Activated CD8-positive, alpha-beta T cell treated with anti-CD3 and anti-CD28 coated beads for 36 hours (primary cell): ENCODE data around the gene TMEM129. TPM values are rescaled to one million over a fixed set of nuclear protein-coding genes. Genes with fewer than 3 reads are reported as not detected.

Experiments used
- ATAC-seq: fragments of 200-7000 bp; cut with Tn5 transposase; one replicate; pipeline ENCODE4 v1.10.0; 2021; ENCODE audit warnings: mild to moderate bottlenecking, moderate library complexity
- CTCF ChIA-PET: fragments of 350-600 bp; sonication (Branson Sonifier 250); formaldehyde crosslinking; loops from one replicate; lab custom pipeline; 2021; ENCODE audit warnings: antibody characterized with exemption; lab: Charles Lee
- POLR2A ChIA-PET: fragments of 350-600 bp; sonication (Branson Sonifier 250); formaldehyde crosslinking; loops from one replicate; lab custom pipeline; 2021; ENCODE audit warnings: antibody characterized with exemption; lab: Charles Lee
- DNase-seq: peaks from one replicate; pipeline ENCODE4 v3.0.0-alpha.2; 2020
- H3K27ac Mint-ChIP-seq: one replicate; pipeline ENCODE4 v1.8.0; 2021; ENCODE audit warnings: mild to moderate bottlenecking, mixed read lengths
- H3K27me3 Mint-ChIP-seq: one replicate; pipeline ENCODE4 v1.8.0; 2021; ENCODE audit warnings: mixed read lengths
- H3K36me3 Mint-ChIP-seq: one replicate; pipeline ENCODE4 v1.8.0; 2021; ENCODE audit warnings: low read depth, mixed read lengths
- H3K4me1 Mint-ChIP-seq: one replicate; pipeline ENCODE4 v1.8.0; 2021; ENCODE audit warnings: low read depth, mixed read lengths
- H3K4me3 Mint-ChIP-seq: one replicate; pipeline ENCODE4 v1.8.0; 2021; ENCODE audit warnings: mild to moderate bottlenecking, moderate library complexity, mixed read lengths
- H3K9me3 Mint-ChIP-seq: one replicate; pipeline ENCODE4 v1.8.0; 2021; ENCODE audit warnings: mixed read lengths
- intact Hi-C: fragments of 100-400 bp; cut with micrococcal nuclease; formaldehyde crosslinking; loops from one replicate; pipeline ENCODE4 v1.10.0; 2022
- total RNA-seq, 2 experiments: library from RNA; stranded (reverse); gene quantifications; one replicate each; pipeline ENCODE4 v1.2.3, GENCODE V29; 2021
- TF ChIP-seq, protein P1 (sequence below): fragments of 200-600 bp; IDR thresholded peaks from one replicate; pipeline ENCODE4 v1.8.0; 2022; ENCODE audit warnings: antibody characterized with exemption, mild to moderate bottlenecking

The TMEM129 gene
- total RNA-seq, 2 experiments from 2014 or later: 17.8 to 18.2 TPM

DNA sequence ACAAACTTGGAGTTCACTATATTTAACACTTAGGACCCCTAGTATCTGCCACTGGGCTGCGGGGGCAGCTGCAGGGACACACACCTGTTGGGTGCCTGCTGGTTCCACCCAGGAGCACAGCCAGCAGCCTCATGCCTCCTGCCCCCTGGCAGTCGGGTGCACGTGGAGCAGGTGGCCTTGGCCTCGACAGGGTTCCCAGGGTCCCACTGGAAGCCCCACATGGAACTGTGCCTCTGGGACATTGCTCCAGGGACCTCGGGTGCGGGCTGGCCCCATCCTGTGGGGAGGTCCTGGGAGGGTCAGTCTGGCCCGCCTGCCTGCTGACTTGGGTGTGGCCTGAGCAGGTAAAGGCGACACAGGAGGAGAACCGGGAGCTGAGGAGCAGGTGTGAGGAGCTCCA, 18.2 kb upstream of the TMEM129 start:
- CTCF ChIA-PET: interaction anchor here (1.7 to 1.9 kb wide), 2 partner anchors 9 to 10 kb away, joined by 4 to 8 read pairs; no protein-coding TSS in a partner anchor
- TF ChIP-seq, protein P1, sequence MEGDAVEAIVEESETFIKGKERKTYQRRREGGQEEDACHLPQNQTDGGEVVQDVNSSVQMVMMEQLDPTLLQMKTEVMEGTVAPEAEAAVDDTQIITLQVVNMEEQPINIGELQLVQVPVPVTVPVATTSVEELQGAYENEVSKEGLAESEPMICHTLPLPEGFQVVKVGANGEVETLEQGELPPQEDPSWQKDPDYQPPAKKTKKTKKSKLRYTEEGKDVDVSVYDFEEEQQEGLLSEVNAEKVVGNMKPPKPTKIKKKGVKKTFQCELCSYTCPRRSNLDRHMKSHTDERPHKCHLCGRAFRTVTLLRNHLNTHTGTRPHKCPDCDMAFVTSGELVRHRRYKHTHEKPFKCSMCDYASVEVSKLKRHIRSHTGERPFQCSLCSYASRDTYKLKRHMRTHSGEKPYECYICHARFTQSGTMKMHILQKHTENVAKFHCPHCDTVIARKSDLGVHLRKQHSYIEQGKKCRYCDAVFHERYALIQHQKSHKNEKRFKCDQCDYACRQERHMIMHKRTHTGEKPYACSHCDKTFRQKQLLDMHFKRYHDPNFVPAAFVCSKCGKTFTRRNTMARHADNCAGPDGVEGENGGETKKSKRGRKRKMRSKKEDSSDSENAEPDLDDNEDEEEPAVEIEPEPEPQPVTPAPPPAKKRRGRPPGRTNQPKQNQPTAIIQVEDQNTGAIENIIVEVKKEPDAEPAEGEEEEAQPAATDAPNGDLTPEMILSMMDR: no peak
- POLR2A ChIA-PET: interaction anchor here (0.6 to 2.1 kb wide), 4 partner anchors 8 to 69 kb away, joined by 3 to 9 read pairs (median 4); no protein-coding TSS in a partner anchor
- Mint-ChIP-seq H3K4me3 (no peak overlapping the region), H3K27ac (no peak overlapping the region), H3K9me3 (peaks cover 9% of the 10 kb centered on the region), H3K36me3 (peaks cover 70% of the 10 kb centered on the region), H3K4me1 (no peaks in the 10 kb centered on the region), H3K27me3 (no peaks in the 10 kb centered on the region)
- intact Hi-C loops: no loop called here
- ATAC-seq: no peak
- no peak for DNase-seq

DNA sequence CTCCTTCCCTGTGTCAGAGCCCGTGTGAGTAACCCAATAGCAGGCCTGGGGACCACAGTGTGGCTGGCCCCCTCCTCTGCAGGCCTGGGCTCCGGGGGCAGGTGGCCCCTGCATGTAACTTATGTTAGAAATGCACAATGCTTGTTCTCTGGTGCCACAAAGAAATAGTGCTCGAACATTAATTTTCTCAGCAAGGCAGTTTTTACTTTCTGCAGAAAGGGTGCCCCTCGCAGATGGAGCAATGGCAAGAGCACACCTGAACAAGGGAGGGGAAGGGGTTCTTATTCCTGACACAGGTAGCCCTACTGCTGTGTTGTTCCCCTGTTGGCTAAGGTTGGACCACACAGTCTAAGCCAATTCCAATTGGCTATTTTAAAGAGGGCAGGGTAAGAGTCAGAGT, 17.3 kb upstream of the TMEM129 start:
- intact Hi-C loops: no loop called here
- Mint-ChIP-seq H3K9me3 (peaks cover 9% of the 10 kb centered on the region), H3K27me3 (no peaks in the 10 kb centered on the region), H3K4me3 (no peak overlapping the region), H3K27ac (no peak overlapping the region), H3K4me1 (no peaks in the 10 kb centered on the region), H3K36me3 (peaks cover 68% of the 10 kb centered on the region)
- DNase-seq (no peak), ATAC-seq (no peak)
- TF ChIP-seq, protein P1: no peak
- ChIA-PET CTCF (no interaction called here), POLR2A (interaction anchor here (1.5 kb wide), 1 partner anchor 9 kb away, joined by 5 read pairs; no protein-coding TSS in a partner anchor)

GRCh38 chr4:1737666-1738065, 16.5 kb upstream of the TMEM129 start:
- ATAC-seq (no peak), DNase-seq (no peak)
- ChIA-PET POLR2A (interaction anchor here (0.9 to 1.5 kb wide), 2 partner anchors 8 to 9 kb away, joined by 3 to 5 read pairs; no protein-coding TSS in a partner anchor), CTCF (interaction anchor here (0.7 to 1.8 kb wide), 4 partner anchors 9 to 44 kb away, joined by 3 to 8 read pairs (median 4); no protein-coding TSS in a partner anchor)
- intact Hi-C loops: no loop called here
- H3K4me1 Mint-ChIP-seq: peaks cover 3% of the 10 kb centered on the region
- no peak overlapping the region for H3K27ac Mint-ChIP-seq
- peaks cover 9% of the 10 kb centered on the region for H3K9me3 Mint-ChIP-seq
- TF ChIP-seq, protein P1: no peak
- no peaks in the 10 kb centered on the region for H3K27me3 Mint-ChIP-seq
- H3K4me3 Mint-ChIP-seq: no peak overlapping the region
- peaks cover 75% of the 10 kb centered on the region for H3K36me3 Mint-ChIP-seq

- intact Hi-C loops: no loop called here
- Mint-ChIP-seq H3K27me3 (no peaks in the 10 kb centered on the region), H3K27ac (no peak overlapping the region), H3K9me3 (peaks cover 9% of the 10 kb centered on the region), H3K4me3 (no peak overlapping the region), H3K4me1 (peaks cover 3% of the 10 kb centered on the region), H3K36me3 (peaks cover 76% of the 10 kb centered on the region)
- CTCF ChIA-PET: interaction anchor here (1.4 to 1.8 kb wide), 5 partner anchors 10 to 163 kb away, joined by 3 to 8 read pairs (median 5); no protein-coding TSS in a partner anchor
- POLR2A ChIA-PET: interaction anchor here (0.9 kb wide), 1 partner anchor 11 kb away, joined by 3 read pairs; no protein-coding TSS in a partner anchor
- DNase-seq (no peak), ATAC-seq (no peak)
- TF ChIP-seq, protein P1: no peak
These were observed 15.7 kb upstream of the TMEM129 start for GRCh38 chr4:1736812-1737211.

- Mint-ChIP-seq H3K9me3 (peaks cover 9% of the 10 kb centered on the region), H3K4me1 (peaks cover 8% of the 10 kb centered on the region), H3K36me3 (peaks cover 74% of the 10 kb centered on the region), H3K4me3 (no peak overlapping the region), H3K27me3 (no peaks in the 10 kb centered on the region), H3K27ac (no peak overlapping the region)
- CTCF ChIA-PET: no interaction called here
- no peak for ATAC-seq
- TF ChIP-seq, protein P1: no peak
- POLR2A ChIA-PET: interaction anchor here (1.1 to 1.8 kb wide), 2 partner anchors 10 to 12 kb away, joined by 3 to 6 read pairs; no protein-coding TSS in a partner anchor
- DNase-seq: no peak
- intact Hi-C loops: no loop called here
These were observed 14.1 kb upstream of the TMEM129 start for GRCh38 chr4:1735215-1735614.
